ENCODE data around the gene IBA57.

IBA57 gene

DNA sequence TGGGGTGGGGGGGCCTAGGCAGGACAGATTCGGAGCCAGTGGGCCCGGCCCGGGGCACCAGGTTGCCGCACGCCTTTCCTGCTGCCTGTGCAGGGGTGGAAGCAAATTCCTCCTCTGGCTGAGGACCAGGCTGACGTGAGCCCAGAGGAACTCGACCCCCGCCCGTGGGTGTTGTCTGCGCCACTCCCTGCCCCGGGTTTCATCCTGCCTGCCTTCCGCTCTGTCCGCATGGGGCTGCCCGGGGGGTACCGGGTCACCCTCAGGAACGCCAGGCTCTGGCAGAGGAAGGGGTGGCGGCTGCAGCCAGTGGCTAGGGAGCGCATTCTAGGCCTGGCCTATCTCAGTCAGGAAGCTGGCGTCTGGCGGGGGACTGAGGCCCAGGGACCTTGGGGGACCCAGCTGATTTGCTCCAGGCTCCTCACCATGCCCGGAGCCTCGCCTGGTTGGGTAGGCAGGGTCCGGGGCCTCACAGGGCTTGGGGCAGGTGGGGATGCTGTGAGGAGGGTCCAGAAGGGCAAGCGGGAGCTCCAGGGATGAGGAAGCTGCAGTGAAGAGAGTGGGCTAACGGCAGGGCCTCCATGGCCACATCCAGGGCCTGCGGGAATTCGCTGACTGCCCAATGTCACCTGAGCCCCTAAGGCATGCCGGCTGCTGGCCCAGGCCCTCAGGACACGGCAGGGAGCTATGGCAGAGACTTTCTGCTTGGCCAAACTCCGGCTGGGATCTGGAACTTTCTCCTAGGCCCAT, 2.4 kb upstream of the IBA57 start:
- H3K36me3 ChIP-seq (ENCODE audit: control insufficient read depth, insufficient read depth, low read length), result no peaks in the 10 kb centered on the region
- no peak overlapping the region for H3K4me3 ChIP-seq (ENCODE audit: insufficient read depth, low read depth, low read length, poor library complexity, severe bottlenecking)
- DNase-seq, result no peak
- H3K4me1 ChIP-seq (ENCODE audit: control insufficient read depth, insufficient read depth, low read length, poor library complexity, severe bottlenecking), result peaks cover 23% of the 10 kb centered on the region
- H3K27ac ChIP-seq (ENCODE audit: insufficient read depth, low read length, poor library complexity, severe bottlenecking), result no peak overlapping the region
- H3K9me3 ChIP-seq (ENCODE audit: control insufficient read depth, low read length), result no peaks in the 10 kb centered on the region
- no peaks in the 10 kb centered on the region for H3K27me3 ChIP-seq (replicated peaks; ENCODE audit: control insufficient read depth, insufficient read depth, low read length, poor library complexity, severe bottlenecking)

DNA sequence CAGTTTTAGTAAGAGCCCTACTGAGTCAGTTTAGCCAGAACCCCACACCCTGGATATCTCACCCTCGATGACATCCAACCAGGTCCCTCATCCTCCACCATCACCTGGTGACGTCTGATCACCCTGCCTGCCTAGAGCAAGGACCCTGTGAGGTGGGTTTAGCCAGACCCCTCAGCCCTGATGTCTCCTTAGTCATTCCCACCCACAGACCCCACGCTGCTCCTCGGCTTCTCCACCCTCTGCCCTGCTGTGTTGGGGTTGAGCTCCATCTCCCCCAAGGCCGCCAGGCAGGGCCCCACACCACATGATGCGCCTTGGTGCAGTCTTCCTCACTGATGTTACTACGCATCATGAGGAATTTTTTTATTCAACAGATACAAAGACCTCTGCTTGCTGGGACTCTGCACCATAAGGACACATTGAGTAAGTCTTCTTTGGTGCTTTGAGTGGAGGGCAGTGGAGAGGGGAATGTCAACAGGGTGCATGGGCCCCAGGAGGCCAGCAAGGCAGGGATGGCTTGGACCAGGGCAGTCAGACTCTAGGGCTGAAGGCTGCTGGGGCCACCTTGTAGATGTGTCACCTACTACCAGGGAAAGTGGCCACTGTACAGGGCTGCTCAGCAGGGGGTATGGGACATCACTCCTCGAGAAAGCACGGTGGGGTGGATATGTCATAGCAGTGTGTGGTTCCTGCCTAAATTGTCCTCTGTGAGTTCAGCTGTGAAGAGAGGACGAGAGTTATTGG, 1.7 kb upstream of the IBA57 start:
- Histone ChIP-seq H3K4me1 (ENCODE audit: control insufficient read depth, insufficient read depth, low read length, poor library complexity, severe bottlenecking) (peaks cover 23% of the 10 kb centered on the region), H3K36me3 (ENCODE audit: control insufficient read depth, insufficient read depth, low read length) (no peaks in the 10 kb centered on the region), H3K4me3 (ENCODE audit: insufficient read depth, low read depth, low read length, poor library complexity, severe bottlenecking) (no peak overlapping the region), H3K27me3 (replicated peaks; ENCODE audit: control insufficient read depth, insufficient read depth, low read length, poor library complexity, severe bottlenecking) (no peaks in the 10 kb centered on the region), H3K27ac (ENCODE audit: insufficient read depth, low read length, poor library complexity, severe bottlenecking) (no peak overlapping the region), H3K9me3 (ENCODE audit: control insufficient read depth, low read length) (no peaks in the 10 kb centered on the region)
- DNase-seq, result no peak

GRCh38 chr1:228164561-228165371, 838 bp upstream of the IBA57 start:
- Histone ChIP-seq H3K4me3 (ENCODE audit: insufficient read depth, low read depth, low read length, poor library complexity, severe bottlenecking) (peak overlapping the region; percentile 37), H3K36me3 (ENCODE audit: control insufficient read depth, insufficient read depth, low read length) (peaks cover 3% of the 10 kb centered on the region), H3K27ac (ENCODE audit: insufficient read depth, low read length, poor library complexity, severe bottlenecking) (peak overlapping the region; percentile 98), H3K9me3 (ENCODE audit: control insufficient read depth, low read length) (no peaks in the 10 kb centered on the region), H3K27me3 (replicated peaks; ENCODE audit: control insufficient read depth, insufficient read depth, low read length, poor library complexity, severe bottlenecking) (no peaks in the 10 kb centered on the region), H3K4me1 (ENCODE audit: control insufficient read depth, insufficient read depth, low read length, poor library complexity, severe bottlenecking) (peaks cover 23% of the 10 kb centered on the region)
- DNase-seq, result no peak

- H3K27me3 ChIP-seq (replicated peaks; ENCODE audit: control insufficient read depth, insufficient read depth, low read length, poor library complexity, severe bottlenecking), result no peaks in the 10 kb centered on the region
- H3K27ac ChIP-seq (ENCODE audit: insufficient read depth, low read length, poor library complexity, severe bottlenecking), result peak overlapping the region; percentile 98
- peak overlapping the region; percentile 53 for H3K4me3 ChIP-seq (ENCODE audit: insufficient read depth, low read depth, low read length, poor library complexity, severe bottlenecking)
- peaks cover 23% of the 10 kb centered on the region for H3K4me1 ChIP-seq (ENCODE audit: control insufficient read depth, insufficient read depth, low read length, poor library complexity, severe bottlenecking)
- no peaks in the 10 kb centered on the region for H3K9me3 ChIP-seq (ENCODE audit: control insufficient read depth, low read length)
- H3K36me3 ChIP-seq (ENCODE audit: control insufficient read depth, insufficient read depth, low read length), result peaks cover 3% of the 10 kb centered on the region
- DNase-seq, result peak; percentile 44 to 62 (median 57)
Measured at GRCh38 chr1:228166170-228166936, 749 bp downstream of the IBA57 start.

DNA sequence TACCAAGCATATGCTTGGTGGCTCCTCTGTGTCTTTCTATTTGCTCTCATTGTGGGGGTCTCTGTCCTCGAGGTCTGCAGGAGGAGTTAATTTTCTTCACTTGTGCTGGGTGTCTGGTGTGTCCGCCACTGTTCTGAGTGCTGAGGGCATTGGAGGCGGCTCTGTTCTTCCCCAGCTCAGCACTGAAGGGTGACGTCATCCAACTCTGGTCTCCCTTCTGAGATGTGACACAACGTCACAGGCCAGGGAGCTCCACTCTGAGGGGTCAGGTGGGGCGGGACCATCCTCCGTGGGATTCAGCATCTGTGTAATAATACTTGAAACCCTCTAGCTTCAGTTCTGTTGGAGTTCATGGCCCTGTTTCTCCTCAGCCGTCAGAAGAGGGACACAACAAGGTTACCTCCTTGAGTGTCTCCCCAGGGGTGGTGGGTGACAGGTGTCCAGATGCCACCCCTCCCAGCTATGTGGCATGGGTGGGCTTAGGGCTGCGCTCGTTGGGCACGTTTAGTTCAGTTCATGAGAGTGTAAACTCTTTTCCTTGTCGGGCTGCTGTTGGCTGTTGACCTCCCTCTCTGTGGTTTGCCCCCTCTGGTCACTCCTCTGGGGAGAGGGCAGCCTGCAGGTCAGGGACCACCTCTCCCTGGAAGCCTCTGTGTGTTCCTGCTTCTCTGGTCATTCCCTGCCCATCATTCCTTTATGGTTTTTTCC, 3.1 kb downstream of the IBA57 start:
- Histone ChIP-seq H3K27me3 (replicated peaks; ENCODE audit: control insufficient read depth, insufficient read depth, low read length, poor library complexity, severe bottlenecking) (no peaks in the 10 kb centered on the region), H3K9me3 (ENCODE audit: control insufficient read depth, low read length) (no peaks in the 10 kb centered on the region), H3K4me3 (ENCODE audit: insufficient read depth, low read depth, low read length, poor library complexity, severe bottlenecking) (no peak overlapping the region), H3K27ac (ENCODE audit: insufficient read depth, low read length, poor library complexity, severe bottlenecking) (no peak overlapping the region), H3K36me3 (ENCODE audit: control insufficient read depth, insufficient read depth, low read length) (peaks cover 3% of the 10 kb centered on the region), H3K4me1 (ENCODE audit: control insufficient read depth, insufficient read depth, low read length, poor library complexity, severe bottlenecking) (peaks cover 14% of the 10 kb centered on the region)
- no peak for DNase-seq

DNA sequence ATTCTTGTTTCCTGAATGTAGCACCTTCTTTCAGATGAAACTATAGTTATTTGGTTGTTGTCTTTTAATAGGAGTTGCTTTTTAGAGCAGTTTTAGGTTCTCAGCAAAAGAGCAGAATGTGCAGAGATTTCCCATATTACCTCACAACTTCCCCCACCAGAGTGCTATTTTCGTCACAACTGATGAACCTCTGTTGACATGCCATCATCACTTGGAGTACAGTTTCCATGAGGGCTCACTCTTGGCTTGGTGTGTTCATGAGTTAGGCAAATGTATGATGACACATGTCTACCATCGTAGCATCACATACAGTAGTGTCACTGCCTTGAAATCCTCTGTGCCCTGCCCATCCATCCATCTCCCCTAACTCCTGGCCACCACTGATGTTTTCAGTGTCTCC, 3.7 kb downstream of the IBA57 start:
- Histone ChIP-seq H3K36me3 (ENCODE audit: control insufficient read depth, insufficient read depth, low read length) (peaks cover 3% of the 10 kb centered on the region), H3K4me1 (ENCODE audit: control insufficient read depth, insufficient read depth, low read length, poor library complexity, severe bottlenecking) (peaks cover 14% of the 10 kb centered on the region), H3K27me3 (replicated peaks; ENCODE audit: control insufficient read depth, insufficient read depth, low read length, poor library complexity, severe bottlenecking) (no peaks in the 10 kb centered on the region), H3K4me3 (ENCODE audit: insufficient read depth, low read depth, low read length, poor library complexity, severe bottlenecking) (no peak overlapping the region), H3K27ac (ENCODE audit: insufficient read depth, low read length, poor library complexity, severe bottlenecking) (no peak overlapping the region), H3K9me3 (ENCODE audit: control insufficient read depth, low read length) (no peaks in the 10 kb centered on the region)
- DNase-seq, result no peak

GRCh38 chr1:228170666-228171065, 5.1 kb downstream of the IBA57 start:
- H3K4me1 ChIP-seq (ENCODE audit: control insufficient read depth, insufficient read depth, low read length, poor library complexity, severe bottlenecking), result peaks cover 8% of the 10 kb centered on the region
- no peak overlapping the region for H3K27ac ChIP-seq (ENCODE audit: insufficient read depth, low read length, poor library complexity, severe bottlenecking)
- no peak overlapping the region for H3K4me3 ChIP-seq (ENCODE audit: insufficient read depth, low read depth, low read length, poor library complexity, severe bottlenecking)
- no peak for DNase-seq
- no peaks in the 10 kb centered on the region for H3K9me3 ChIP-seq (ENCODE audit: control insufficient read depth, low read length)
- H3K36me3 ChIP-seq (ENCODE audit: control insufficient read depth, insufficient read depth, low read length), result peaks cover 15% of the 10 kb centered on the region
- no peaks in the 10 kb centered on the region for H3K27me3 ChIP-seq (replicated peaks; ENCODE audit: control insufficient read depth, insufficient read depth, low read length, poor library complexity, severe bottlenecking)

DNA sequence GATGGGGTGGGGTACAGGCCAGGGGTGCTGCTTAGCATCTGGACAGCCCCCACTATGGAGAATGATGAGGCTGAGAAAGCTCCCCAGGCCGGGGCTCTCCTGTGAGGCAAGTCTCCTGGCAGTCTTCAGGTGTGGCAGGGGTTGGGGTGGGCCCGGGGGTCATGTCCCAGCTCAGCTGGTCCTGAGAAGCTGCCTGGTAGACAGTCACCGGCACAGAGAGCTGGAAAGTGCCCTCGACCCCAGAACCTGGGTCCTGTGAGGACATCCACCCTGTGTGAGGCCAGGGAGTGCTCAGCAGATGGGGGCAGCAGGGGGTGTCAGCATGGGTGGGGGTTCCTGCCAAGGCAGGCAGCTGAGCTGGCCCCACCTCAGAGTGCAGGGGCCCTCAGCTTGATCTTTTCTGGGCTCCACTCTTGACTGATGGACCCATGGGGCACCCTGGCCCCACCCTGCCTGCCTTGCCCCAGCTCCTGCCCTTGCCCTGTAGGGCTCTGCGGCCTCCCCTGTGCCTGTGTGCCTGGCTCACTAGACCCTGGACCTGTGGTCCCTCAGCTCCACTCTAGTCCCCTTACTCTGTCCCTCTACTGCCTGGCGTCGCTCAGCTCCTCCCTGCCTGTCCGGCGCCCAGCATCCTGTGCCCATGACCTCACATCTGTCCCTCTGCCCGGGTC, 5.8 kb downstream of the IBA57 start:
- Histone ChIP-seq H3K27me3 (replicated peaks; ENCODE audit: control insufficient read depth, insufficient read depth, low read length, poor library complexity, severe bottlenecking) (no peaks in the 10 kb centered on the region), H3K9me3 (ENCODE audit: control insufficient read depth, low read length) (no peaks in the 10 kb centered on the region), H3K36me3 (ENCODE audit: control insufficient read depth, insufficient read depth, low read length) (peaks cover 18% of the 10 kb centered on the region), H3K4me1 (ENCODE audit: control insufficient read depth, insufficient read depth, low read length, poor library complexity, severe bottlenecking) (peaks cover 6% of the 10 kb centered on the region), H3K27ac (ENCODE audit: insufficient read depth, low read length, poor library complexity, severe bottlenecking) (no peak overlapping the region), H3K4me3 (ENCODE audit: insufficient read depth, low read depth, low read length, poor library complexity, severe bottlenecking) (no peak overlapping the region)
- DNase-seq, result no peak

Data from effector memory CD4-positive, alpha-beta T cell (primary cell).